Measurements from ENCODE around the gene TTN. TPM values are rescaled to one million over a fixed set of nuclear protein-coding genes. Genes with fewer than 3 reads are reported as not detected.

Gene TTN
- total RNA-seq, 1 donor from 2014 or later = 0.50 TPM

- TF ChIP-seq CTCF (IDR thresholded peaks at IDR 0.05; ENCODE audit: insufficient read depth, low read depth, low read length) = no peak
- TF ChIP-seq EZH2 (IDR thresholded peaks at IDR 0.05; ENCODE audit: insufficient read depth, low read length) = no peak
- Histone ChIP-seq H2AFZ (ENCODE audit: low read depth, low read length) (no peak overlapping the region), H3K27me3 (ENCODE audit: insufficient read depth, low read length) (no peaks in the 10 kb centered on the region), H3K79me2 (ENCODE audit: insufficient read depth, low read length) (no peaks in the 10 kb centered on the region), H3K4me2 (ENCODE audit: low read length) (no peak overlapping the region), H4K20me1 (ENCODE audit: insufficient read depth, low read length) (no peaks in the 10 kb centered on the region), H3K36me3 (ENCODE audit: insufficient read depth, low read length) (peaks cover 8% of the 10 kb centered on the region), H3K4me3 (ENCODE audit: insufficient read depth, low read depth, low read length) (no peak overlapping the region), H3K27ac (ENCODE audit: low read depth, low read length) (no peak overlapping the region), H3K4me1 (ENCODE audit: insufficient read depth, low read length) (peaks cover 11% of the 10 kb centered on the region), H3K9ac (ENCODE audit: low read length) (no peak overlapping the region), H3K9me3 (ENCODE audit: insufficient read depth, low read depth, low read length) (no peaks in the 10 kb centered on the region)
- H3K4me3 Mint-ChIP-seq (ENCODE audit: unreplicated experiment) = no peak overlapping the region
- no peak for FAIRE-seq
- H3K36me3 Mint-ChIP-seq (ENCODE audit: low read depth, unreplicated experiment) = peaks cover 6% of the 10 kb centered on the region
- H3K4me1 Mint-ChIP-seq (ENCODE audit: low read depth, unreplicated experiment) = peaks cover 3% of the 10 kb centered on the region
- DNase-seq (ENCODE audit: low read depth) = no peak
- no peaks in the 10 kb centered on the region for H3K27me3 Mint-ChIP-seq (ENCODE audit: low read depth, unreplicated experiment)
- H3K9me3 Mint-ChIP-seq (ENCODE audit: unreplicated experiment) = no peaks in the 10 kb centered on the region
- H3K27ac Mint-ChIP-seq (ENCODE audit: unreplicated experiment) = no peak overlapping the region
Observed at GRCh38 chr2:178550352-178550751, 256.9 kb downstream of the TTN start.

GRCh38 chr2:178542569-178542968, 264.7 kb downstream of the TTN start:
- Histone ChIP-seq H3K4me2 (ENCODE audit: low read length) (no peak overlapping the region), H3K4me3 (ENCODE audit: insufficient read depth, low read depth, low read length) (no peak overlapping the region), H4K20me1 (ENCODE audit: insufficient read depth, low read length) (no peaks in the 10 kb centered on the region), H3K9me3 (ENCODE audit: insufficient read depth, low read depth, low read length) (no peaks in the 10 kb centered on the region), H3K36me3 (ENCODE audit: insufficient read depth, low read length) (peaks cover 6% of the 10 kb centered on the region), H3K27me3 (ENCODE audit: insufficient read depth, low read length) (no peaks in the 10 kb centered on the region), H3K4me1 (ENCODE audit: insufficient read depth, low read length) (no peaks in the 10 kb centered on the region), H3K27ac (ENCODE audit: low read depth, low read length) (no peak overlapping the region), H2AFZ (ENCODE audit: low read depth, low read length) (no peak overlapping the region), H3K9ac (ENCODE audit: low read length) (no peak overlapping the region), H3K79me2 (ENCODE audit: insufficient read depth, low read length) (no peaks in the 10 kb centered on the region)
- FAIRE-seq = no peak
- no peak overlapping the region for H3K27ac Mint-ChIP-seq (ENCODE audit: unreplicated experiment)
- peaks cover 8% of the 10 kb centered on the region for H3K36me3 Mint-ChIP-seq (ENCODE audit: low read depth, unreplicated experiment)
- no peak overlapping the region for H3K4me3 Mint-ChIP-seq (ENCODE audit: unreplicated experiment)
- no peak for DNase-seq (ENCODE audit: low read depth)
- no peaks in the 10 kb centered on the region for H3K4me1 Mint-ChIP-seq (ENCODE audit: low read depth, unreplicated experiment)
- H3K9me3 Mint-ChIP-seq (ENCODE audit: unreplicated experiment) = no peaks in the 10 kb centered on the region
- no peaks in the 10 kb centered on the region for H3K27me3 Mint-ChIP-seq (ENCODE audit: low read depth, unreplicated experiment)
- TF ChIP-seq CTCF (IDR thresholded peaks at IDR 0.05; ENCODE audit: insufficient read depth, low read depth, low read length) (no peak), EZH2 (IDR thresholded peaks at IDR 0.05; ENCODE audit: insufficient read depth, low read length) (no peak)

- DNase-seq (ENCODE audit: low read depth) (no peak), FAIRE-seq (no peak)
- H3K4me2 ChIP-seq (ENCODE audit: low read length) = no peak overlapping the region
- no peaks in the 10 kb centered on the region for H4K20me1 ChIP-seq (ENCODE audit: insufficient read depth, low read length)
- no peaks in the 10 kb centered on the region for H3K9me3 ChIP-seq (ENCODE audit: insufficient read depth, low read depth, low read length)
- H3K4me1 ChIP-seq (ENCODE audit: insufficient read depth, low read length) = no peaks in the 10 kb centered on the region
- H3K9me3 Mint-ChIP-seq (ENCODE audit: unreplicated experiment) = no peaks in the 10 kb centered on the region
- no peaks in the 10 kb centered on the region for H3K4me1 Mint-ChIP-seq (ENCODE audit: low read depth, unreplicated experiment)
- H3K4me3 Mint-ChIP-seq (ENCODE audit: unreplicated experiment) = no peak overlapping the region
- no peak overlapping the region for H3K27ac ChIP-seq (ENCODE audit: low read depth, low read length)
- no peaks in the 10 kb centered on the region for H3K27me3 ChIP-seq (ENCODE audit: insufficient read depth, low read length)
- H3K27me3 Mint-ChIP-seq (ENCODE audit: low read depth, unreplicated experiment) = no peaks in the 10 kb centered on the region
- TF ChIP-seq CTCF (IDR thresholded peaks at IDR 0.05; ENCODE audit: insufficient read depth, low read depth, low read length) (no peak), EZH2 (IDR thresholded peaks at IDR 0.05; ENCODE audit: insufficient read depth, low read length) (no peak)
- no peak overlapping the region for H3K27ac Mint-ChIP-seq (ENCODE audit: unreplicated experiment)
- no peaks in the 10 kb centered on the region for H3K79me2 ChIP-seq (ENCODE audit: insufficient read depth, low read length)
- no peak overlapping the region for H2AFZ ChIP-seq (ENCODE audit: low read depth, low read length)
- H3K36me3 Mint-ChIP-seq (ENCODE audit: low read depth, unreplicated experiment) = peaks cover 8% of the 10 kb centered on the region
- no peak overlapping the region for H3K4me3 ChIP-seq (ENCODE audit: insufficient read depth, low read depth, low read length)
- H3K36me3 ChIP-seq (ENCODE audit: insufficient read depth, low read length) = peaks cover 8% of the 10 kb centered on the region
- no peak overlapping the region for H3K9ac ChIP-seq (ENCODE audit: low read length)
Observed at GRCh38 chr2:178542161-178542560, 265.1 kb downstream of the TTN start.
